ENCODE data around the gene TMC4.
"Not testable (repeated sequence)": the region's sequence is repeated elsewhere in the genome, so short reads cannot be mapped to it uniquely, and the experiment has no call there.

The TMC4 gene

GRCh38 chr19:54173359-54173699 lies 369 bp upstream of the TMC4 start:
- H3K4me3 ChIP-seq (ENCODE audit: low read depth, low read length) = peak overlapping the region; percentile 93
- no peak for TF ChIP-seq CTCF (IDR thresholded peaks at IDR 0.05; ENCODE audit: control insufficient read depth, extremely low read depth, insufficient read depth)
- no peak for DNase-seq (ENCODE audit: low read depth)

GRCh38 chr19:54171736-54172431 lies 1.1 kb downstream of the TMC4 start:
- not testable (repeated sequence) for DNase-seq (ENCODE audit: low read depth)
- peak overlapping the region; percentile 93 for H3K4me3 ChIP-seq (ENCODE audit: low read depth, low read length)

GRCh38 chr19:54169149-54169740 lies 3.7 kb downstream of the TMC4 start:
- no peak for TF ChIP-seq CTCF (IDR thresholded peaks at IDR 0.05; ENCODE audit: control insufficient read depth, extremely low read depth, insufficient read depth)
- DNase-seq (ENCODE audit: low read depth) = no peak
- no peak overlapping the region for H3K4me3 ChIP-seq (ENCODE audit: low read depth, low read length)

GRCh38 chr19:54168174-54168917 lies 4.6 kb downstream of the TMC4 start:
- TF ChIP-seq CTCF (IDR thresholded peaks at IDR 0.05; ENCODE audit: control insufficient read depth, extremely low read depth, insufficient read depth) = peak; percentile 93
- DNase-seq (ENCODE audit: low read depth) = no peak
- no peak overlapping the region for H3K4me3 ChIP-seq (ENCODE audit: low read depth, low read length)

- no peak overlapping the region for H3K4me3 ChIP-seq (ENCODE audit: low read depth, low read length)
- no peak for DNase-seq (ENCODE audit: low read depth)
- no peak for TF ChIP-seq CTCF (IDR thresholded peaks at IDR 0.05; ENCODE audit: control insufficient read depth, extremely low read depth, insufficient read depth)
Measured at GRCh38 chr19:54165222-54165621, 7.7 kb downstream of the TMC4 start.

- no peak overlapping the region for H3K4me3 ChIP-seq (ENCODE audit: low read depth, low read length)
- no peak for TF ChIP-seq CTCF (IDR thresholded peaks at IDR 0.05; ENCODE audit: control insufficient read depth, extremely low read depth, insufficient read depth)
- no peak for DNase-seq (ENCODE audit: low read depth)
Measured at GRCh38 chr19:54164369-54165068, 8.4 kb downstream of the TMC4 start.

- no peak for TF ChIP-seq CTCF (IDR thresholded peaks at IDR 0.05; ENCODE audit: control insufficient read depth, extremely low read depth, insufficient read depth)
- no peak for DNase-seq (ENCODE audit: low read depth)
- H3K4me3 ChIP-seq (ENCODE audit: low read depth, low read length) = peak overlapping the region; percentile 39
Measured at GRCh38 chr19:54162884-54163283, 10.1 kb downstream of the TMC4 start.

All from LNCaP clone FGC (cell line).